Endodermal cell (in vitro differentiated cells): ENCODE measurements around the gene RXRA. TPM values are rescaled to one million over a fixed set of nuclear protein-coding genes. Genes with fewer than 3 reads are reported as not detected.
A peak's percentile ranks its signal among the peaks of the same experiment; 100 is the strongest.

Experiments
- DNase-seq: peaks from one replicate; pipeline ENCODE4 v3.0.0-alpha.2; 2017
- H3K27ac ChIP-seq: 2 replicates; pipeline ENCODE4 v1.5.1; 2013; ENCODE audit warnings: mild to moderate bottlenecking, low read depth, low read length, moderate library complexity
- H3K27me3 ChIP-seq: 2 replicates; pipeline ENCODE4 v1.6.1; 2013; ENCODE audit warnings: mild to moderate bottlenecking, low read length, moderate library complexity; ENCODE audit not compliant: insufficient read depth, control insufficient read depth, poor library complexity, severe bottlenecking
- H3K36me3 ChIP-seq: 2 replicates; pipeline ENCODE4 v1.7.0; 2013; ENCODE audit warnings: mild to moderate bottlenecking, low read length, moderate library complexity; ENCODE audit not compliant: control insufficient read depth, insufficient read depth
- H3K4me1 ChIP-seq: one replicate; pipeline ENCODE4 v1.7.0; 2013; ENCODE audit warnings: low read length; ENCODE audit not compliant: control insufficient read depth, insufficient read depth
- H3K4me3 ChIP-seq: 2 replicates; pipeline ENCODE4 v1.5.1; 2013; ENCODE audit warnings: mild to moderate bottlenecking, low read length, moderate library complexity
- H3K9ac ChIP-seq: 2 replicates; pipeline ENCODE4 v1.6.1; 2013; ENCODE audit warnings: mild to moderate bottlenecking, low read length, moderate library complexity; ENCODE audit not compliant: poor library complexity, severe bottlenecking; ENCODE audit errors: extremely low read depth
- H3K9me3 ChIP-seq: 2 replicates; pipeline ENCODE4 v1.6.1; 2013; ENCODE audit warnings: mild to moderate bottlenecking, low read length, moderate library complexity; ENCODE audit not compliant: control insufficient read depth
- H3K27ac Mint-ChIP-seq: 2 replicates; pipeline ENCODE4 v1.8.0; 2020; ENCODE audit warnings: mixed read lengths
- H3K27me3 Mint-ChIP-seq: 2 replicates; pipeline ENCODE4 v1.8.0; 2021; ENCODE audit warnings: mild to moderate bottlenecking, mixed read lengths; ENCODE audit not compliant: insufficient read depth
- H3K36me3 Mint-ChIP-seq: 2 replicates; pipeline ENCODE4 v1.8.0; 2020; ENCODE audit warnings: low read depth, mixed read lengths
- H3K4me1 Mint-ChIP-seq: 2 replicates; pipeline ENCODE4 v1.8.0; 2020; ENCODE audit warnings: mixed read lengths
- H3K4me3 Mint-ChIP-seq: 2 replicates; pipeline ENCODE4 v1.8.0; 2020; ENCODE audit warnings: mild to moderate bottlenecking, moderate library complexity, mixed read lengths
- H3K9me3 Mint-ChIP-seq: 2 replicates; pipeline ENCODE4 v1.8.0; 2020; ENCODE audit warnings: mild to moderate bottlenecking, mixed read lengths
- CTCF ChIP-seq: fragments of 200-600 bp; sonication (generic); conservative IDR thresholded peaks from 2 replicates; pipeline ENCODE4 v1.5.0; 2021; ENCODE audit warnings: antibody characterized with exemption, mild to moderate bottlenecking
- WGBS, 2 experiments: methylation state at CpG; one replicate each; pipeline versions ENCODE4 v1.1.5 to v1.1.7; 2013; ENCODE audit warnings: missing lambda C conversion rate in 2 of 2, mixed read lengths in 1 of 2; ENCODE audit not compliant: insufficient coverage in 1 of 2, insufficient read length in 1 of 2; 5-methylcytosine and 5-hydroxymethylcytosine counted together
- total RNA-seq, 2 donors: library from RNA; stranded (reverse); fragmentation: NEBNext Ultra II Directional in 1 of 2; extraction: Animal tissue kit (Norgen Biotek cat#: 25700) in 1 of 2; gene quantifications; 2 replicates in 1 of 2; 3 replicates in 1 of 2; pipeline ENCODE4 v1.2.1, GENCODE V29; 2021

The RXRA gene
- total RNA-seq, 2 donors from 2014 or later: 58.3 to 70.6 TPM

DNA sequence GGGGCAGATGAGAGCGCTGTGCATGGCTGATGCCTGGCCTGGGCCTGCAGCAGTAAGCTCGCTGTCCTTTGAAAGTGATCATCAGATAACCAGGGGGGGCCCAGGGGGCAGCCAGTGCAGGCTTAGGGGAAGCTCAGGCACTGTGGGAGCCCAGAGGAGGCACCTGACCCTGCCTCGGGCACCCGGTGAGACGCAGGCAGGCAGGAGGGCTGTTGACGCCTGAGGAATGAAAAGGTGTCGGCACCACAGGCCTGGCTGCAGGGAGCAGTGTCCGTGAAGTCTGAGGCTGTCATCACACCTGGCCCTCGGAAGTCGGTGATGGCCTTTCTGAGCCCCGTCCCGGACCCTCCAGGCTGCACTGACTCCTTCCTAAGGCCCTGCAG, 84.6 kb downstream of the RXRA start:
- no peak overlapping the region for H3K27ac Mint-ChIP-seq
- WGBS, 2 experiments: 94% methylated on average over 6 to 12 of the region's 12 CpGs

DNA sequence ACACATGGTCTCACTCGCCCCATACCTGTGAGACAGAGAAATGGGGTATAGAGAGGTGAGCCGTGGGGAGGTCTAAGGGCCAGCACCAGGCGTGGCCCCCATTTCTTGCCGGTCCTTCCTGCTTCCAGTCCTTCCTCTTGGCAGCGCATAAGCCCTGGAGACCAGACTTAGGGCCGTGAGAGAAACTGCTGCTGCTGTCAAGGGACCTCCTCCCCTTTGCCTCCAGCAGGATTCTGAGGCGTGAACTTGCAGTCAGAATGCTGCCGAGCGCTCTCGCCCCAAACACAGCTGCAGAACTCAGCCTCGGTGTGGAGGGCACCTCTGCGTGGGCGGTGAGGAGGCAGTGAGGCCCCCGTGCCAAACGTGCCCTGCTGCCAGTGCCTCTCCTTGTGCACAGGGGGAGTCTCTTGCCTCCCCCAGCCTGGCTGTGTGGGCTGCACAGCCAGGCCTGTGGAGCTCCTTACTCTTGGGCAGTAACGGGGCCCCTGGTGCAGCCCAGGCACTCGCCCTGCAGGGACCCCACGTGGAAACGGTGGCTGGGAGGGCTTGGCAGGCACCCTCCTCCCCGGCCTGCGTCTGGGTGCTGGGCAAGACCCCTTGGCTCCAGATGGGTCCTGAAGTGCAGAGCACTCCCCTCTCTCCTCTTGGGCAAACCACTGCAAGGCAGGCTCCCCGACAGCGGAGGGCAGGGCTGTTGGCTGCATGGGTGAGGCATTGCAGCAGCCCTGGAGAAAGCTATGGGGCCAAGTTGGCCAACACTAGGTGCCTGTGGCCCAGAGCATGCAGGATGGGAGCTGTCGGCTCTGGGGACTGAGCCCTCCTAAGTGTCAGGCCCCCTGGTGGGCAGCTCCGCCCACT, 85.4 kb downstream of the RXRA start:
- no peaks in the 10 kb centered on the region for H3K27me3 ChIP-seq

More for the DNA sequence above, 84.6 kb downstream of the RXRA start:
- no peaks in the 10 kb centered on the region for H3K4me1 ChIP-seq
- no peak for TF ChIP-seq CTCF
- H3K36me3 Mint-ChIP-seq: peaks cover 8% of the 10 kb centered on the region
- no peak for DNase-seq
- H3K9me3 Mint-ChIP-seq: no peaks in the 10 kb centered on the region
- H3K4me1 Mint-ChIP-seq: peaks cover 5% of the 10 kb centered on the region
- no peaks in the 10 kb centered on the region for H3K27me3 ChIP-seq
- no peaks in the 10 kb centered on the region for H3K9me3 ChIP-seq
- no peak overlapping the region for H3K4me3 Mint-ChIP-seq
- H3K36me3 ChIP-seq: peaks cover 6% of the 10 kb centered on the region
- H3K27me3 Mint-ChIP-seq: no peaks in the 10 kb centered on the region
- no peak overlapping the region for H3K27ac ChIP-seq
- H3K9ac ChIP-seq: no peak overlapping the region
- no peak overlapping the region for H3K4me3 ChIP-seq

DNA sequence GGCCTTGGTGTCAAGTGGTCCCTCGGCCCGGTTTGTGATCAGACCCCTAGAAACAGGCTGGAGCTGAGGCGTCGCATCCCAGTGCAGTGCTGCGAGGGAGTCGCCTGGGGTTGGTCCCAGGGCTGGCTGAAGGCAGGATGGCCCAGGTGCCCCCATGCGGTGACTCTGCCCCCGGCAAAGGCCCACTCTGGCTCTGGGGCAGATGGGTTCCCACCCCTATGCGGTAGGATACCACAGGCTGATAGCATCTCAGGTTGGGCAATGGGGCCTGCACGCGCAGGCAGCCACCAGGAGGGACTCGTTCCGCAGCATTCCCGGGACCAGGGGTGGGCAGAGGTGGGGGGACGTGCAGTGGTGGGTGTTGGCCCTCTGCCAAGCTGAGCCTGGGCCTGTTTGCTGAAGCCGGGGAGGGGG, 86.0 kb downstream of the RXRA start:
- H3K27ac ChIP-seq: no peak overlapping the region
- H3K9ac ChIP-seq: no peak overlapping the region
- no peaks in the 10 kb centered on the region for H3K9me3 ChIP-seq
- no peak overlapping the region for H3K27ac Mint-ChIP-seq
- H3K4me3 Mint-ChIP-seq: no peak overlapping the region
- no peak for TF ChIP-seq CTCF
- no peaks in the 10 kb centered on the region for H3K4me1 Mint-ChIP-seq
- 90% methylated on average over 10 to 16 of the region's 16 CpGs for WGBS, 2 experiments
- no peak overlapping the region for H3K4me3 ChIP-seq
- DNase-seq: peak; percentile 72
- no peaks in the 10 kb centered on the region for H3K9me3 Mint-ChIP-seq
- H3K36me3 Mint-ChIP-seq: peaks cover 13% of the 10 kb centered on the region
- H3K4me1 ChIP-seq: no peaks in the 10 kb centered on the region
- peaks cover 6% of the 10 kb centered on the region for H3K36me3 ChIP-seq
- no peaks in the 10 kb centered on the region for H3K27me3 Mint-ChIP-seq
- no peaks in the 10 kb centered on the region for H3K27me3 ChIP-seq

More for the DNA sequence above, 85.4 kb downstream of the RXRA start:
- no peaks in the 10 kb centered on the region for H3K9me3 ChIP-seq
- TF ChIP-seq CTCF: no peak
- H3K4me3 Mint-ChIP-seq: no peak overlapping the region
- H3K4me3 ChIP-seq: no peak overlapping the region
- no peak overlapping the region for H3K27ac Mint-ChIP-seq
- H3K27me3 Mint-ChIP-seq: no peaks in the 10 kb centered on the region
- peaks cover 4% of the 10 kb centered on the region for H3K4me1 Mint-ChIP-seq
- peaks cover 6% of the 10 kb centered on the region for H3K36me3 ChIP-seq
- peaks cover 9% of the 10 kb centered on the region for H3K36me3 Mint-ChIP-seq
- no peaks in the 10 kb centered on the region for H3K9me3 Mint-ChIP-seq
- no peak overlapping the region for H3K27ac ChIP-seq
- H3K4me1 ChIP-seq: no peaks in the 10 kb centered on the region
- 89 to 91% methylated on average over 20 to 25 of the region's 25 CpGs for WGBS, 2 experiments
- no peak overlapping the region for H3K9ac ChIP-seq
- peak; percentile 59 for DNase-seq
